KOPT-K1 (cell line): ENCODE results near the gene OGN.

Experiments
- H3K27ac ChIP-seq: fragments of 200-600 bp; sonication (generic); 2 replicates; pipeline ENCODE4 v1.5.1; 2016; ENCODE audit warnings: antibody characterized with exemption, mild to moderate bottlenecking, low read depth, low read length; ENCODE audit not compliant: poor library complexity, severe bottlenecking
- H3K36me3 ChIP-seq: fragments of 200-600 bp; sonication (generic); 2 replicates; pipeline ENCODE4 v1.5.1; 2017; ENCODE audit warnings: antibody characterized with exemption, mild to moderate bottlenecking, low read length, moderate library complexity; ENCODE audit not compliant: insufficient read depth
- H3K9me3 ChIP-seq: fragments of 200-600 bp; sonication (generic); 2 replicates; pipeline ENCODE4 v1.5.1; 2017; ENCODE audit warnings: antibody characterized with exemption, low read length, mild to moderate bottlenecking; ENCODE audit not compliant: insufficient read depth, poor library complexity, severe bottlenecking

The OGN gene

GRCh38 chr9:92404042-92404836, at the start of gene OGN:
TSS of gene OGN (minus strand) at chr9:92404578. CDS start at chr9:92403407, 1,171 bp downstream.
- no peaks in the 10 kb centered on the region for H3K9me3 ChIP-seq
- peak within 1 kb of the TSS; percentile 90 for H3K27ac ChIP-seq
- no peaks in the 10 kb centered on the region for H3K36me3 ChIP-seq

- Histone ChIP-seq H3K9me3 (no peaks in the 10 kb centered on the region), H3K27ac (no peak overlapping the region), H3K36me3 (no peaks in the 10 kb centered on the region)
Observed at GRCh38 chr9:92446536-92446935, 42.2 kb upstream of the OGN start.

GRCh38 chr9:92444841-92445240, 40.5 kb upstream of the OGN start:
- Histone ChIP-seq H3K27ac (no peak overlapping the region), H3K36me3 (no peaks in the 10 kb centered on the region), H3K9me3 (no peaks in the 10 kb centered on the region)

- Histone ChIP-seq H3K27ac (peak overlapping the region; percentile 25), H3K36me3 (no peaks in the 10 kb centered on the region), H3K9me3 (no peaks in the 10 kb centered on the region)
Observed at GRCh38 chr9:92440751-92441046, 36.3 kb upstream of the OGN start.

- H3K27ac ChIP-seq: peak overlapping the region; percentile 25
- H3K36me3 ChIP-seq: no peaks in the 10 kb centered on the region
Observed at GRCh38 chr9:92439921-92440750, 35.8 kb upstream of the OGN start.

GRCh38 chr9:92438900-92439526, 34.6 kb upstream of the OGN start:
- Histone ChIP-seq H3K36me3 (no peaks in the 10 kb centered on the region), H3K27ac (no peak overlapping the region), H3K9me3 (no peaks in the 10 kb centered on the region)

More at GRCh38 chr9:92439921-92440750, 35.8 kb upstream of the OGN start:
- H3K9me3 ChIP-seq: no peaks in the 10 kb centered on the region

GRCh38 chr9:92435263-92435662, 30.9 kb upstream of the OGN start:
- no peaks in the 10 kb centered on the region for H3K9me3 ChIP-seq
- no peaks in the 10 kb centered on the region for H3K36me3 ChIP-seq
- no peak overlapping the region for H3K27ac ChIP-seq

- no peaks in the 10 kb centered on the region for H3K36me3 ChIP-seq
- H3K9me3 ChIP-seq: no peaks in the 10 kb centered on the region
Observed at GRCh38 chr9:92432972-92433548, 28.7 kb upstream of the OGN start.

GRCh38 chr9:92432350-92432749, 28.0 kb upstream of the OGN start:
- Histone ChIP-seq H3K36me3 (no peaks in the 10 kb centered on the region), H3K9me3 (no peaks in the 10 kb centered on the region), H3K27ac (no peak overlapping the region)

More at GRCh38 chr9:92432972-92433548, 28.7 kb upstream of the OGN start:
- H3K27ac ChIP-seq: no peak overlapping the region

GRCh38 chr9:92429836-92430235, 25.5 kb upstream of the OGN start:
- no peaks in the 10 kb centered on the region for H3K9me3 ChIP-seq
- no peaks in the 10 kb centered on the region for H3K36me3 ChIP-seq
- H3K27ac ChIP-seq: no peak overlapping the region

- Histone ChIP-seq H3K36me3 (no peaks in the 10 kb centered on the region), H3K27ac (no peak overlapping the region), H3K9me3 (no peaks in the 10 kb centered on the region)
Observed at GRCh38 chr9:92426501-92427145, 22.2 kb upstream of the OGN start.

- no peak overlapping the region for H3K27ac ChIP-seq
- H3K9me3 ChIP-seq: no peaks in the 10 kb centered on the region
- no peaks in the 10 kb centered on the region for H3K36me3 ChIP-seq
Observed at GRCh38 chr9:92425474-92425873, 21.1 kb upstream of the OGN start.

GRCh38 chr9:92424340-92424739, 20.0 kb upstream of the OGN start, which contains the start of gene OMD:
TSS of gene OMD (minus strand) at chr9:92424471. CDS start at chr9:92417558, 6,913 bp downstream.
- no peak within 1 kb of the TSS for H3K27ac ChIP-seq
- H3K9me3 ChIP-seq: no peaks in the 10 kb centered on the region
- no peaks in the 10 kb centered on the region for H3K36me3 ChIP-seq

GRCh38 chr9:92423612-92424011, 19.2 kb upstream of the OGN start:
- no peak overlapping the region for H3K27ac ChIP-seq
- H3K36me3 ChIP-seq: no peaks in the 10 kb centered on the region
- no peaks in the 10 kb centered on the region for H3K9me3 ChIP-seq
